NCI-H187 treated with DMSO at 0.1 percent for 48 hours (cell line): ENCODE data around the gene MSL1.

ENCODE experiments used
- DNase-seq: peaks from one replicate; lab custom pipeline; 2025; lab: John Stamatoyannopoulos, UW

Gene MSL1

DNA sequence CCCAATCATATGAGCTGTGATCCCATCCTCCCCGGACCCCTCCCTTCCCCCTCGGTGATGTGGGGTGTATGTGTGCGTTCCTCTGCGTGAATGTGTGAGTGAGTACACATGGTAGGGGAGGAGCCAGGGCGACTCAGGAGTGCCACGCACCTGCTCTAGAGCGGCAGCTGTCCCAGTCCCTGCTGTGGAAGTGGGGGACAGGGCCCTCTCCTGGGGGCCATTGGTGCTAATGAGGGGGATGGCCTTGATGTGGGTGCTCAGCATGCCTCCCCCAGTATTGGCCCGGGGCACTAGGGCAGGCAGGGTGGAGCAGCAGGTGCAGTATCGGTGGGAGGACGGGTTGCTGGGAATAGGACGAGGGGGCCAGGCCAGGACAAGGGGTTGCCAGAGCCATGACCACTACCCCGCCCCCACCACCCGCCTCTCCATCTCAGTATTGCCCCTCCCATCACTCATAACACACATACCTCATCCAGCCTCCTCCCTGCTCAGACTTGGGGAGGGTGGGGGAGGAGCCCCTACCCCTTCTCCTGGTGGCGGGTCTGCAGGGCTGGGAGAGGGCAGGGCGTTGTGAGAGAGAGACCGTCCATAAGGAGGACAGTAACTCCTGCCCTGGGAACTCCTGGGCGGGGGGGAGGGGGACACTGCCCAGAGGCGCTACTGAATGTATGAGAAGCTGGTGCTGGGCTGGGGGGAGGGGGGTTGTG, 29.9 kb upstream of the MSL1 start:
- DNase-seq, result no peak

DNA sequence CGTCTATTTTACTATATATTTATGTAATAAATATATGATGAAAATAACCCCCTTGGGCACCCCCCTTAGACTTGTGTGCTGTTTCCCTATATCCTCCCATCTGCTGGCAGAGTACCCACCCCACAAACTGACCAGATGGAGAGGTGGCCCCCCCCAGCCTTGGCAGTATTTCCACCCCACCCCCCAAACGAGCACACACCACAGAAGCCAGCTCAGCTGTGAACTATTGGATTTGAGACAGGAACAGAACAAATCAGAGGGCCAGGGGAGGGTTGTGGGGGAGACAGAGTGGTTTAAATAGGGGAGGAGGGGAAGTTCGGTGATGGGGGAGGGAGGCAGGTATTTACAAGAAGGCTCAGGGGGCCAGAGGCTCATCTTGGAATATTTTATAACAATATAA, 29.2 kb upstream of the MSL1 start:
- no peak for DNase-seq

DNA sequence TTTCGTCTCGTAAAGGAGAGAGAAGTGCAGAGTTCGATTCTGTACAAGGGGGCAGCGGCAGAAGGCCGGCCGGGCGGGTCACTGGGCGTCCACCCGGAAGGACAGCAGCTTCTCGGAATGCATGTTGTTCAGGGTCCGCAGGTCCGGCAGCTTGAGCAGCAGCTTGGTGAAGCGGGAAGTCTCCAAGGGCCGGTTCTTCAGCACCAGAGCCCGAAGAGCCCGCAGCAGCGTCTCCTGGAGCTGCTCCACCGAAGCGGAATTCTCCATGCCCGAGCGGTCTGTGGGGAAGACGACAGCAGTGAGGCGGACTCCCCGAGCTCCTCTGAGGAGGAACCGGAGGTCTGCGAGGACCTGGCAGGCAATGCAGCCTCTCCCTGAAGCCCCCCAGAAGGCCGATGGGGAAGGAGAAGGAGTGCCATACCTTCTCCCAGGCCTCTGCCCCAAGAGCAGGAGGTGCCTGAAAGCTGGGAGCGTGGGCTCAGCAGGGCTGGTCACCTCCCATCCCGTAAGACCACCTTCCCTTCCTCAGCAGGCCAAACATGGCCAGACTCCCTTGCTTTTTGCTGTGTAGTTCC, 28.7 kb upstream of the MSL1 start:
- DNase-seq, result no peak

DNA sequence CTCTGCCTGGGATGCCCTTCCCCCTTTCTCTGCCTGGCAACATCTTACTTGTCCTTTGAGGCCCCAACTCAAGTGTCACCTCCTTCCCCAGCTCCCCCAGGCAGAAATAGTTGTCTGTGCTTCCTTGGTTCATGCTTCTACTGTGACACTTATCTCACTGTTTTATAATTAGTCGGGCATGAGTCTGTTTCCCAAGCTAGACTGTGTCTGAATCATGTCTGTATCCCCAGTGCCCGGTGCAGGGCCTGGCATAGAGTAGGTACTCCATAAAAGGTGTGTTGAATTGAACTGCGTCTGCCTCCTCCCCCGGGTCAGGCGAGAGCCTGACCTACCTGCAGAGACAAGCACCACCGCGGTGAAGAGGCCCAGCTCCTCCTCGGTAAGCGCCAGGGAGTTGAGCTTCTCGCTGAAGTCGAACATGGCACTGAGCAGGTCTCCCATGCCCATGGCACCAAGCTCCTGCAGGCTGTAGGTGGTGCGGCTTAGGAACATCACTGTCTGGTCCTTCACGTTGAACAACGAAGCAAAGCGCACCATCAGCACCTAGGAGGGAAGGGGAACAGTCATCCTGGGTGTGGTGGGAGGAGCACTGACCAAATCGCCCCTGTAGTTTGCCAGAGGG, 28.1 kb upstream of the MSL1 start:
- no peak for DNase-seq

DNA sequence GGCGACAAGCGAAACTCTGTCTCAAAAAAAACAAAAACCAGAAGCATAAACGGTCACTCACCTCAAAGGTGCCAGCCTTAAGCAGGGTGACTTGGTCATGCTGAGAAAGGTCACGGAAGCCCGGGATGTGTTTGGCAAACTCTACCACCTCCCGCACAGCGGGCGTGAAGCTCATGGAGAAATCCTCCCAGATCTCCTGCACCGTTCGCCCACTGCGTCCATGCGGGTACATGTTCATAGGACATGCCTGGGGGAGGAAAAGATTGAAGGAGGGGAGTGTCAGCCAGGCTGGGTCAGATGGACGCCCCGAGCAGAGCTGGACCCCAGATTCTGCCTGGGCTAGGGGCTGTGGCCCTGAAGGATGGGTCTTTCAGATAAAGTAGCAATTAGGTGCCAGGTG, 26.9 kb upstream of the MSL1 start:
- DNase-seq, result no peak

DNA sequence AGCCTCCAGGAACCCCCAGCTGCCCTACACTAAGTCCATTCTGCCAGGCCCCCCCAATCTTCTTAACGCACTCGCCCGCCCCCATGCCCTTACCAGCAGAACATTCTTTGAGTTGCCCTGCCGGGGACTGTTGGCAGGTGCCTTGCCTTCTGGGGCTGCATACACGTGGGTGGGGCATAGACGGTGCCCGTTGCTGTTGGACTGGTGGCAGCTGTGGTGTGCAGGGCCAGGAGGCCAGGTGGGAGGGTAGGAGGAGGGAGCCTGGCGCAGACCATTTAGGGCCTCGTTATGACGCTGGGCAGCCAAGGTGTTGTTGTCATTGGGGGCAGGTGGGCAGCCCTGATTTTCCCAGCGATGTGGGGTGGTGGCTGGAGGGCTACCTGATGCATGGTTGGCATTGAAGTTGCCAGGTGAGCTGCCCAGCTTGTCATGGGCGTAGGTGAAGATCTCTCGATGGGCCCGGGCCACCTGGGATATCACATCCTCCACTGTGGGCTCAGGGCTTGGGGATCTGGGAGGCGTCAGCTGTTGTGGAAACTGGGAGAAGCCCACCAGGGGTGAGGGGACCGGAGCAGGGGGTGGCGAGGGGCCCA, 26.3 kb upstream of the MSL1 start:
- DNase-seq, result no peak

DNA sequence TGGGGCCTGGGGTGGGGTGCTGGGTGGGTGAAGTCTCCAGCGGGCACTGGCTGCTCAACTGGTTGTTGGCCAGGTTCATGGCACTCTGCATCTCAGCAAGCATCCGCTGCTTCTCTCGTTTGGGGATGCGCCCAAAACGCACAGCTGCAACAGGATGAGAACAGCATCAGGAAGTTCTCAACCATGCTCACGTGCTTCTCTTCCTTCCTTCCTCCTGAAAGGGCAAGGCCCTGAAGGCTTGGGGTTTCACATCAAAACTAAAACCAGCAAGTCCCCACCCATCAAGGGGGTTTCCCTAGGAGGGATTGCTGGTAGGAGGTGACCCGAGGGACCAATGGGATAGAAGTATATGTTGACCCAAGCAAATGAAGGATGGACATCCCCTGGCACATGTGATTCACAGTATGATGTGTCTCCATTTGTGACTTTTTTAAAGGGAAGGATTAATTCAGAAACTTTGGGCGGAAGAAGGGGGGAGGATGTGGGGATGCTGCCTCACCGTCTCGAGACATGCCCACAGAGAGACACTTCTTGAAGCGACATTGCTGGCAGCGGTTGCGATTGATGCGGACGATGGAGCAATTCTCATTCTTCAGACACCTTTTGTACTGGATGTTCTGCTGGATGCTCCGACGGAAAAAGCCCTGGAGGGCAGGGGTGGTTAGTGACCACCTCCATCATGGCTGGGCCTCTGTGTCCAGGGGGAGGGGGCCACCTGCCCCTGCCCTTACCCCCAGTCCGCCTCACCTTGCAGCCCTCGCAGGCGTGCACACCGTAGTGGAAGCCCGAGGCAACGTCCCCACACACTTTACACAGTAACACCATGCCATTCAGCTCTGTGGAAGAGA, 25.6 kb upstream of the MSL1 start:
- no peak for DNase-seq

DNA sequence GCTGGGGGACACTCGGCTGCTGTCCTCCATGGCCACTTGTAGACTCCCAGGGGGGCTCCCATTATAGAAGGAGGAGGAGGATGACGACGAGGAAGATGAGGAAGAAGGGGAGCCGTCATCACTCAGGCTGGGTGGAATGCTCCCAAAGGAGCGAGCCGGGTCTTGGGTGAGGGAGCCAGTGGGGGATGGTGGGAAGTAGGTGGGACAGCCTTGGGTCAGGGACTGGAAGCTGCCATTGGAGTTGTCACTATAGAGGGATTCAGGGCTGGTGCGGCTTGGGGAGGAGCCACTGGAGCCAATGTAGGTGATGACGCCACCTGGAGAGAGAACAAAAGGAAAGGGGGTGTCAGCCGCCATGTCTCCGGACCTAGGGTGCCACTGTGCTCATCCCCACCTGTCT, 24.7 kb upstream of the MSL1 start:
- no peak for DNase-seq

DNA sequence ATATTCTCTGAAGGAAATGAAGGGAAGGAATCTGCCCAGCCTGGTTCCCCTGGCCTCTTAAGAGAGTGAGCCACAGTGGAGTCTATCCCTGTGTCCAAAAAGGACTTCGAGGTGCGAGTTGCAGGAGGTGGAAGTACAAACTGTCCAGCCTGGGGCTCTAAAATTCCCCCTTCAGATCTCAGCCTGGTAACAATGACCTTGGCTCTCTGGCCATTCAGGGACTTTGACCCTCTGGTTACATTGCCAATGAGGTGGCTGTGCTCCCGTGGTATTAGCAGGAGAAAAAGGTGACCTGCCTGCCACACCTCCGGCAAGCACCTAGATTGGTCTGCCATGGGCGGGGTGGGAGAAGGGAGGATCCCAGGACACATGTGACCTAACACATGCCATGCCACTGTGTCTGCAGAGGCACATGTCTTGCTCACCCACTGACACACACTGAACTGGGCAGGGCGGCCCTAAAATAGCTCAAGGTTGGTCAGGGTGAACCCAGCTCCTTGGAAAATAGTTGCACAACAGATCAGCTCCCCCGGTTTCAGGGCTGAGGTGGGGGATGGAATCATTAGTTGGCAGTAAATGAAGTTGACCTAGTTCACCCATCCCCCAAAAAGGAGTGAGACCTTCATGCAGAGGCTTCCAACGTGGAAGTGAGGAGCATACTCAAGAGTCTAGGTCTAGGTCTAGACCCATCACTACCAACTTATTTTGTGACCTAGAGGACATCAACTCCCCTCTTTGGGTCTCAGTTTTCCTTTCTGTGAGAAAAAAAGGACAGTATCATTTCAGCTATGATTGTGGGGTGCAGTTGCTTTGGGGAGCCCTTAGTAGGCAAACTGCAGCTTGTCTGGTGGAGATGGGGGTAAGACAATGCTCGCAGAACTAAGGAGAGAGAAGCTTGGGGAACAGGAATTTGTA, 23.6 kb upstream of the MSL1 start:
- no peak for DNase-seq

DNA sequence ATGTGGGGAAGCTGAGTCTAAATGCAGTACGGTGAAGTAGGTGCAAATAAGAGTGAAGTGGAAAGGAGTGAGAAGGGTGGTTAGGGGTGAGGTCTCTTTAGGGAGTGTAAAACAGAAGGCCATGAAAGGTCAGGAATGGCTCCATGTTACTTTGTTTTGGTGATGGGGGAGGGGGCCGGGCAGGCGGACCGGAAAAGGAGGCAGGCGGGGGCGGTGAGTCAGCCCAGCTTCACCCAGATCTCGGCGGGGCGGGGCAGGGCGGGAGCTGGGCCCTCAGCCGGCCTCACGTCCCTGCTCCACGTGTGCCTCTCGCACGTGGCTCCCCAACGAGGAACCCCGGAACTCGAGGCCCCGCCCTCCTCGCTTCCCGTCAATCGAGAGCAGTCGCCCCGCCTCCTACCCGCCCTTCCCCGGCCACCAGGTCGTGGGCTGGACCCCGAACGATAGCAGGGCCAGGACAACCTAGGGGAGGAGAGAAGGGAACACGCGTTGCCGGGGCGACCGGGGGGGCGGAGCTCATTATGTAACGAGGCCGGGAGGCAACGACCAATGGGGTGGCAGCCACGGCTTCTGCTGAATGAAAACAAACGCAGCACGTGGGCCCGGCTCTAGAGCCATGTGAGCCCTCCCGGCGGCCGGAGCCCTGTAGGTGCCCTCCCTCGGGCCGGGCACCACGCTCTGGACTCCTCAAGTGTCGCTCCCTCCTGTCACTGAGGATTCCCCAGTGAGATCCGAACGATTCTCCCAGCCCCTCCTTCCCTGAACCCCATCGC, 22.7 kb upstream of the MSL1 start:
- DNase-seq, result peak; percentile 75

DNA sequence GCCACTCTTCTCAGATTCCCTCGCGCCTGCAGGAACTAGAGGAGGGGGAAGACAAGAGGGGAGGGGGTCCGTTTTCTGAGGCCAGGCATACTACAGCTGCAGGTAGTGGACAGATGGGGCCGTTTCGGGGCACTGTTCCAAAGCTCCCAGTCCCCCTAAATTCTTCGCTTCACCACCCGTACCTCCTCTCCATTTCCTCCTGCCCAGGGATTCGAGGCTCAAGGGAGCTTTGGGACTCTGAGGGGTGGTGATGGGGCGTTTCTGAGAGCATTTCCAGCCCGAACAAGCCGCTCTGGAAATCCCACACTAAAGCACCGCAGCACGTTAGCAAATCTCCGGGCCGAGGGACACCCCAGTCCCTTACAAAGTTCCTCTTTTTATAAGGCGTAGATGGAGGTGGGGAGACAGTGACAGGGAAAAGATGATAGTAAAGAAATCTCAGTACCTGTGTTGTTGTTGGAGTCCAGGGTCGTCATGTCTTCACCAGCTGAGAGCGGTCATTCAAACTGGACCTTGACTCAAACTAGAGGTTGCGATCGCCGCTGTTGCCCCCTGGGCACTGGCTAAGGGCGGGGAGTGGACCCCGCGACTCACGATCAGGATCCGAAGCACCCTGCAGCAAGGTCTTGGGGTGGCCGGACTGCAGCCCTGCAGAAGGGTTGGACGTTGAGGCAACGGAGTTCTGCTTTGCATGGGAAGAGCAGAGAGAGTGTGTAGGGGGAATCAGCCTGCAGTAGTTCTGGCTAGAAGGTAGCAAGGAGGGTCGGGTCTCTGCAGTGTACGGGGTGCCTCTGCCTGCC, 22.0 kb upstream of the MSL1 start:
- DNase-seq, result no peak

DNA sequence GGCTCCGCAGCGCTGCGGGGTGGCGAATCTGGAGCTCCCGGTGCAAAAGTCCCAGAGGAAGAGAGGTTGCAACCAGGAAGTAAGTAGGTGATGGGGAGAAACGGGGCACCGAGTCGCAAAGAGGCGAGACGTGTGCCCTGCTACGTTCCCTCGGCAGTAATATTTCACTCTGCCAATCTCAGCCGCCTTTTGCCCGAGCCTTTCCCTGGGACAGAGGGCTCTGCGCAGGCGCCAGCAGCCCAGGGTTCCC, 21.4 kb upstream of the MSL1 start, which contains the start of gene NR1D1:
Gene NR1D1, minus strand, starts transcription at position 171 of the 250 bp plus-strand sequence. CDS start 495 bp downstream, outside the sequence.
- DNase-seq, result no peak

DNA sequence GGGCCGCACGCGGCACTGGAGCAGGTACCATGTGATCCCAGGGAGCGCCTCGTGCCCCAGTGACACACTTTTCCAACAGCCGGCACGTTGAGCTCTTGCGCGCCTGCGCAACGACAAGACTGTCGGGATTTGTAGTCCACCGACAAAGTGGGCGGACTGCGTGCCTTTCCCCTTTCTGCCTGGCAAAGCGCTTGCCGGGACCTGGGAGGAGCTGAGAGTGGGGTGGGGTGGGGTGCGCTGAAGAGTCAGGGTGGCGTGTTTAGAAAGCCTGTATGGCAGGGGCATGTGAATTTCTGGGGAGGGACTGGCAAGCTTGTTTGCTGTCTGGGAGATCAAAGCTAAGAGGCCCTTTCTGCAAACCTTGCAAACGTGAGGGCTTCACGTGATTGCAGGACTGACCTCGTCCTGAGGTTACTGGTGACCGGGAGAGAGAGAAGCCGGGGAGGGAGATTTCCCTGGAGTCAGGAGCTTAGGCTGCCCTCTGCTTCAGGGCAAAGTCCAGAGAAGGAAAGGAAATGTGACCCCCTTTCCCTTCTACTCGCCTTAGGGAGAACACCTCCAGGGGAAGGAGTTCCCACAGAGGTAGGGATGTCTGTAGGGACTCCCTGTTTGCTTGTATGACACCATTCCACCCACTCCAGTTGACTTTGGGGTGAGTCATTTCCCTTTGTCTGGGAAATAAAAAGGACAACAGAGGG, 21.0 kb upstream of the MSL1 start:
- DNase-seq, result peak; percentile 53

DNA sequence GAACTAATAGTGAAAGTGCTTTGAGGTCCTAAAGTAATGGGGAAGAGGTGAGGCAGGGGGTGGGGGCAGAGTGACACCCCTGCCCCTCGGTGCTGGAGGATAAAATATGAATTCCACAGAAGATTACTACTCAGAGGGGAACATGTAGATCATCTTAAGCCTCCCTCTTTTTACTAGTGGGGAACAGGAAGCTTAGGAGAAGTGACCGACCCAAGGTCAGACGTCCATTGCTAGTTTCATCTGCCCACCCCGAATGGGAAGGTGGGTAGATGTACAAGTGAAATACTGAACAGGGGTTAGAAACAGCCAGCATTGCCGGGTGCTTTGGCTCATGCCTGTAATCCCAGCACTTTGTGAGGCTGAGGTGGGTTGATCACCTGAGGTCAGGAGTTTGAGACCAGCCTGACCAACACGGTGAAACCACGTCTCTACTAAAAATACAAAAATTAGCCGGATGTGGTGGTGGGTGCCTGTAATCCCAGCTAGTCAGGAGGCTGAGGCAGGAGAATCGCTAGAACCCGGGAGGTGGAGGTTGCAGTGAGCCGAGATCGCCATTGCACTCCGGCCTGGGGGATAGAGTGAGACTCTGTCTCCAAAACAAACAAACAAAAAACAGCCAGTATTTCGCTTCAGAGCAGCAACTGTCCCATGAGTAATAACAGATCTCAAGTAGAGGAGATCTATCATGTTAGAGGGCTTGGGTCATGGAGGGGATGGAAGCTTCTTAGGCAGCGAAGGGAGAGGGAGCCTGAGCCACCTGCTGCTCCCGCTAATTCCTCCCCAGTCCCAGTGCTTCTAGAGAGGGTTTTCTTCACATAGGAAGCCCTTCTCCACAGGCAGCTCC, 20.2 kb upstream of the MSL1 start:
- DNase-seq, result no peak

DNA sequence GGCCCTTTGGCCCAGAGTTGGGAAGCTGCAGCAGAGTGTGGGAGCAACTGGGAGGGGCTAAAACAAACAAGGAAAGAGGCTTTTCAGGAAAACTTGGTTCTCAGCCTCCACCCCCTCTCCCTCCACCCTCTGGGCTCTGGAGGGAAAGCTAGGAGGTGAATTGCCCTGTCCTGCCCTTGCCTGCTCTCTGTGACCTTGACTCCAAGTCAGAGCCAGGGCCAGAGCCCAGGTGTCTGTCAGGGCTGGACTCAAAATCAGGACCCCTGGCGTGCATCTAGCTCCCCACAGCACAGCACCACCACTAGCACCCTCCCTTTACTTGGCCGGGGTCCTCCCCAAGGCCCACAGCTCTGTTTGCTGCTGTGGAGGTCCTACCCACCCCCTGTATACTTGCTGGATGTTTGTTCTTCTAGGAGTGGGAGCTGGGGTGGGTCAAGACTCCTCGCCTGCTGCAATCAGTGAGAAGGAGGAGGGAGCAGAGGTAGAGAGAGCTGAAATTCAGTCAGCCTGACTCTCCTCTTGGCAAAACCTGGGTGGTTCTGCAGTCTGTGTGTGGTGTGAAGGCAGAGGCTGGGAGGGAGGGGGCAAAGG, 18.6 kb upstream of the MSL1 start:
- DNase-seq, result no peak

DNA sequence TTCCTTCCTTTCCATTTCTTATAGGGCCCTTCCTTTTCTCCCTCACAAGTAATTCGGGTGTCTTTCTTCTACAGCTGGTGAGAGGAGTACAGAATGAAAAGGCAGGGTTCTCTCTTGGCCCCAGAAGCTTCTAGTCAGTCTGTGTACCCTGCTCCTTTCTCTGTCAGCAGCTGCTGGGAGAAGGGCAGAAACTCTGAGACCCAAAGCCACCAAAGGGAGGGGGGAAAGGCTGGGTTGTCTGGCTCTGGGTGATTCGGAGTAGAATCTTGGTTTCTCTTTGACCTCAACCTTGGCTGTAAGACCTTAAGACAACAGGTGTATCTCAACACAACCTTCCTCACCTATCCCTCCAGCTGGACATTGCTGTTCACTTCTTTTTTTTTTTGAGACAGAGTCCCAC, 18.1 kb upstream of the MSL1 start:
- DNase-seq, result no peak

DNA sequence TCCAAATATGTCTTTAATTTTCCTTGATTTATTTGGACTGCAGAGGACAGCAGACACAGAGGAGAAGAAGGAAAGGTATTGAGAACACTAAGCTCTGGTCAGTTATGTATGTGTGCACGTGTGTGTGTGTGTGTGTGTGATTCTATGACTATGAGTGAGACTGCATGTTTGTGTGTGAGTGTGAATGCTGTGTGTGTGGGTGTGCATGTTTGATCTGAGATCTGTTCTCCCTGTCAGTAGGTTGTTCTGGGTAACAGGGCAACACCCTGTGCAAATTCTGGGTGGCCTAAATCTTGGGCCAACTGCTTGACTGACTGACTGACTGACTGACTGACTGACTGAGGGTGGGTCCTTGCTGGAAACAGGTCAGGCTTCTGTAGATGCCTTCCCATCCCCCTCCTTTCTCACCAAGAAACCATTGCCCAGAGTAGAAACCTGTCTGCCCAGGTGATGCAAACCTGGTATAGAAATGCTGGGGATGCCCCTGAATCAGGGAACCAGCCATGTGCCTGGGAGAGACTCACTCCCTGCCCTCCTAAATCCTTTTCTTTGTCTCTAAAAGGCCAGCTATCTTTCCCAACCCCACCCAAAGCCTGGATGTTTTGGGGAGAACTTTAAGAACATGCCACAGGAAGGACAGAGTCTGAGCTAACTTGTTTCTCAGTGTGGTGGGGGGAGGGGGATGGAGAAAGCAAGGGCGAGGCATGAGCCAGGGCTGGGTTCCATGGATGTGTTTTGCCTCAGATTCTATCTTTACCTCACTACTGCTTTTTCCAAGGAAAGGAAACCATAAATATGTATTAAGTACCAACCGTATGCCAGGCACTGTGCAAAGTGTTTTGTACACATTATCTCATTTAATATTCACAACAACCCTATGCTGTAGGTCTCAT, 16.9 kb upstream of the MSL1 start:
- DNase-seq, result no peak
